GM18858 (cell line): Measurements from ENCODE around the gene INPP4A.
A peak's percentile ranks its signal among the peaks of the same experiment; 100 is the strongest.

Experiments
- ATAC-seq: cut with Tn5 transposase; IDR thresholded peaks from one replicate; pipeline ENCODE4 v1.9.1; 2021; ENCODE audit not compliant: unreplicated experiment

INPP4A gene

GRCh38 chr2:98608962-98609604, 164.4 kb downstream of the INPP4A start:
- ATAC-seq = no peak

- no peak for ATAC-seq
Observed at GRCh38 chr2:98614024-98614739, 169.5 kb downstream of the INPP4A start.

DNA sequence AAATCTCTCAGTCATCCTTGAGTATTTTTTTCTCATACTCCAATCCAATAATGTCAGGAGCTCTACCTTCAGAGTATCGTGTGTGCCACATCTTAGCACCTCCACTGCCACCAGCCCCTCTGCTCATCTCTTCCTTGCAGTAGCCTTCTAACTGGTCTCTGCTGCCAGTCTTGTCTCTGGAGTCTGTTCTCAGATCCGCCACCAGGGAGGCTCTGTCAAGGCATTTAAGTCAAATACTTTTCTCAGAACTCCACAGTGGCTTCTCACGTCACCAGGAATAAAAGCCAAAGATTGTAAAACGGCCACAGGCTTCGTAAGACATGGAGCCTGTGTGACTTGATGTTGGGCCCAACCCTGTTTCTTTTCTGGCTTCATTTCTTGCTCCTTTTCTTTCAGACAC, 170.8 kb downstream of the INPP4A start:
- no peak for ATAC-seq

DNA sequence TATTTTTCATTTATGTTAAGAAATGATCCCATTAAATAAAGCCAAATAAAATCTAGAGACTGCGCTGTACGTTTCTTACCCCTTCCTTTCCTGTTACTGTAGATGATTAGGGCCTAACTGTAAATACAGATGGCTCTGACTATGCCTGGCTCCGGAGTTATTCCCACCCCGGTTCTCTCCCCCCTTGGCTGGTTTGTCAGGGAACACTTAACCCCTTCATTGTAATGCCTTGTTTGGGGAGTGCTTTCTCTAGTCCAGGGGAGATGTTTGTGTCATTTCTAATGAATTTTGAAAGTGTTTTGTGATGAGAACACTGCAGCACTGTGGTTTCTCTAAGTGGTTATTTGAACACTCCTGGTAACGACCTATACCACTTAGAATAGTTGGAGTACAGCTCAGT, 172.5 kb downstream of the INPP4A start:
- no peak for ATAC-seq

GRCh38 chr2:98623657-98624056, 179.0 kb downstream of the INPP4A start:
- no peak for ATAC-seq

- ATAC-seq = no peak
Observed at GRCh38 chr2:98632351-98632750, 187.7 kb downstream of the INPP4A start.

- ATAC-seq = no peak
Observed at GRCh38 chr2:98634406-98635092, 189.9 kb downstream of the INPP4A start.

DNA sequence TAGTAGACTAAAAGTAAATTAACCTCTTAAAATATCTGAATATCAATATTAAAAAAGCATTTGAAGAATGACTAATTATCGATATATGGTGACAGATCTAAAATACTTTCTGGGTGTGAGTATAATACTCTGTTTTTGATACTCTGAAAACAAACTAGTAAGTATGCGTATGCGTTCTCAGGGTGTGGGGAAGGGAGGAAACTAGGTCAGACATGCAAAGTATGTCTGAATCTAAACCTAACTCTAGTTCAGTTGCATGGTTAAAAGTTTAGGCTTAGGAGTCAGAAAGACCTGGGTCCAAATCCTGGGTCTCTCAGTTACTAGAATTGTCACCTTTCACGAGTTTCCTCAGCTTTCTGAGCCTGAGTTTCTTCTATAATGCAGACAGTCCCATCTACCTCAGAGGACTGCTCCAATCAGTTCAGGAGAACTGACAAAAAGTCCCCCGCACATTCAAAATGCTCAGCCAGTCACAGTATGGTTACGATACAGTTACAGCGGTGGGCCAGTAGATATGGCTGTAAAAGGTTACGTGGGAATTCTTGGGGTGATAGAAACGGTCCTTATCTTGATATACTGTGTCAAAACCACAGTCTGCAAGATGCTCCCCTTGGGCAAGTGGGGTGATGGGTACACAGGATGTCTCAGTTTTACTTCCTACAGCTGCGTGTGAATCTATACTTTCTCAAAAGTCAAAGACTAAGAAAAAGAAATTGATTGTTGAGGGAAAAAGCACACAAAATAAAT, 192.9 kb downstream of the INPP4A start:
- ATAC-seq = peak; percentile 66

DNA sequence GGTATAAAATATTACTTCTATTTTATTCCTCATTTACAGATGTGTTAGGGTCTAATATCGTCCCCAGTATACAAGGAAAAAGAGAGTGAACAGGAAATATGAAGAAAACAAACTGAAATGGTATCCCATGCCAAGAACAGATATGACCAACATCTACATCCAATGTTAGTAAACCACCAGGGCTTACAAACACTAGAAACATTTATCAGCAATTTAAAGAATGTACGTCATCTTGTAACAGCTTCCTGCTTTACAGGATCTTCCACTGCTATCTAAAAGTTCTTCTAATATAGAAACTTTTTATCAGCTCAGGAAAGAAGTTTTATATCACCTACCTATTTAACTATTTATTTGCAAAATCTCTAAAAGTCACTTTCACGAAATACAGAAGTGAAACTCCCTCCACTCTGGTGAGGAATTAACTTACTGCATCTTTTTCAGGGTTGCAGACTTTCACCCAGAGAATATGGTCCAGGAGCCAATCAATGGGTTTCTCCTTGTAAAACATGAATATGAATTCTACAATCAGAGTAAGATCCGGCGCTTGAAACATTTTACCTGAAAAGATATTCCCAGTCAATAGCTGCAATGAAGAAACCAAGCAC, 198.9 kb downstream of the INPP4A start:
- no peak for ATAC-seq
